HepG2 (cell line): Measurements from ENCODE around the gene PARP16. TPM values are rescaled to one million over a fixed set of nuclear protein-coding genes. Genes with fewer than 3 reads are reported as not detected.

Experiments used
- BRD4 ChIP-seq: sonication (generic); formaldehyde crosslinking; IDR thresholded peaks from 2 replicates; pipeline ENCODE4 v1.4.0; 2020; ENCODE audit warnings: missing genetic modification reagents
- ETS1 ChIP-seq: sonication (generic); formaldehyde crosslinking; IDR thresholded peaks from 2 replicates; pipeline ENCODE4 v1.4.0; 2020; ENCODE audit warnings: missing genetic modification reagents
- KLF11 ChIP-seq: IDR thresholded peaks from 2 replicates; pipeline ENCODE4 v1.6.1; 2016; ENCODE audit warnings: missing compliant biosample characterization
- KLF12 ChIP-seq: sonication (generic); formaldehyde crosslinking; IDR thresholded peaks from 2 replicates; pipeline ENCODE4 v1.4.0; 2020; ENCODE audit warnings: missing genetic modification reagents, borderline replicate concordance
- REL ChIP-seq: sonication (generic); formaldehyde crosslinking; conservative IDR thresholded peaks from 2 replicates; pipeline ENCODE4 v1.8.0; 2022; ENCODE audit warnings: mild to moderate bottlenecking, missing genetic modification reagents, moderate library complexity
- SALL2 ChIP-seq: sonication (generic); formaldehyde crosslinking; IDR thresholded peaks from 2 replicates; pipeline ENCODE4 v1.8.1; 2023; ENCODE audit warnings: mild to moderate bottlenecking, missing genetic modification reagents, inconsistent platforms
- WIZ ChIP-seq: sonication (generic); formaldehyde crosslinking; IDR thresholded peaks from 2 replicates; pipeline ENCODE4 v1.5.1; 2020; ENCODE audit warnings: mild to moderate bottlenecking, missing genetic modification reagents
- ZBTB2 ChIP-seq: sonication (generic); formaldehyde crosslinking; IDR thresholded peaks from 2 replicates; pipeline ENCODE4 v1.8.0; 2022; ENCODE audit warnings: low read depth, missing genetic modification reagents
- ZGPAT ChIP-seq: IDR thresholded peaks from 2 replicates; pipeline ENCODE4 v1.6.1; 2016; ENCODE audit warnings: mild to moderate bottlenecking
- ZNF12 ChIP-seq: sonication (generic); formaldehyde crosslinking; IDR thresholded peaks from 2 replicates; pipeline ENCODE4 v1.5.0; 2020; ENCODE audit warnings: missing genetic modification reagents
- ZNF30 ChIP-seq: sonication (generic); formaldehyde crosslinking; IDR thresholded peaks from 2 replicates; pipeline ENCODE4 v1.5.0; 2020; ENCODE audit warnings: mild to moderate bottlenecking, missing genetic modification reagents
- ZNF407 ChIP-seq: sonication (generic); formaldehyde crosslinking; IDR thresholded peaks from one replicate; pipeline ENCODE4 v1.5.1; 2020; ENCODE audit warnings: mild to moderate bottlenecking, missing genetic modification reagents; ENCODE audit errors: not compliant biosample characterization
- ZNF550 ChIP-seq: sonication (generic); formaldehyde crosslinking; IDR thresholded peaks from 2 replicates; pipeline ENCODE4 v1.4.0; 2020; ENCODE audit warnings: mild to moderate bottlenecking, missing genetic modification reagents, borderline replicate concordance
- polyA plus RNA-seq, 8 experiments: library from polyadenylated mRNA; depleted of rRNA in 3 of 8; stranded (reverse) in 7 of 8; unstranded in 1 of 8; fragments of >200 nt; fragmentation: Illumina TruSeq in 4 of 8; extraction: Trizol in 4 of 8; gene quantifications; 2 replicates each; pipeline versions ENCODE4 v1.2.1 to v1.2.3, GENCODE V29; 2011 to 2016; ENCODE audit warnings: low read depth in 4 of 8, missing spikeins in 1 of 8, mixed read lengths in 1 of 8; ENCODE audit not compliant: insufficient read depth in 1 of 8
- total RNA-seq, 5 experiments: library from RNA; depleted of rRNA; stranded (reverse); fragments of >200 nt; fragmentation: Illumina TruSeq; extraction: Trizol; gene quantifications; 2 replicates each; pipeline ENCODE4 v1.2.3, GENCODE V29; 2016; ENCODE audit warnings: low read depth in 1 of 5

The PARP16 gene
- total and polyA plus RNA-seq, 2 of the 13 experiments (the other 11 are each of a cell fraction or from before 2014, with no cell fraction given), result 6.8 to 7.6 TPM

GRCh38 chr15:65304381-65305149 is 17.9 kb upstream of the PARP16 start, which contains the start of gene RNU5B-1 (continued):
- 0 out of 2 replicates have a peak, but pooled peaks have one; percentile 6 for TF ChIP-seq ZBTB2
- no peak for TF ChIP-seq ETS1 (CRISPR knock-in tag)
- no peak for TF ChIP-seq ZNF550 (CRISPR knock-in tag)
- TF ChIP-seq WIZ, result no peak
- TF ChIP-seq ZNF407 (CRISPR knock-in tag), result no peak
- TF ChIP-seq ZGPAT (CRISPR knock-in tag), result peak; percentile 95
- TF ChIP-seq ZNF12 (CRISPR knock-in tag), result no peak; the same call in 1 of the 2 replicates
- peak; percentile 38; the same call in 1 of the 2 replicates for TF ChIP-seq SALL2
- TF ChIP-seq REL, result no peak
- TF ChIP-seq BRD4 (CRISPR knock-in tag), result no peak
- no peak for TF ChIP-seq ZNF30 (CRISPR knock-in tag)
- peak; percentile 62; the same call in 1 of the 2 replicates for TF ChIP-seq KLF12
- TF ChIP-seq KLF11, result peak; percentile 85; the same call in 1 of the 2 replicates
